H1 (cell line): Measurements from ENCODE around the gene GFRAL. TPM values are rescaled to one million over a fixed set of nuclear protein-coding genes. Genes with fewer than 3 reads are reported as not detected.

Experiments used
- CTCF ChIA-PET: fragments of 300-600 bp; sonication (Branson Sonifier 250); formaldehyde crosslinking; loops from one replicate; lab custom pipeline; 2021; ENCODE audit not compliant: partially characterized antibody; lab: Charles Lee
- POLR2A ChIA-PET: fragments of 300-600 bp; sonication (Branson Sonifier 250); formaldehyde crosslinking; loops from one replicate; lab custom pipeline; 2021; ENCODE audit warnings: inconsistent platforms; ENCODE audit not compliant: partially characterized antibody; lab: Charles Lee
- DNase-seq, 2 experiments: peaks; one replicate each; pipeline versions ENCODE4 v3.0.0 to v3.0.0-alpha.2; 2010 to 2022; ENCODE audit warnings: low spot score in 2 of 2, low read depth in 1 of 2, mixed read lengths in 1 of 2
- FAIRE-seq: peaks from 2 replicates; lab custom pipeline; 2011; peaks lifted over from hg19 to GRCh38; lab: Jason Lieb, UNC
- H2AFZ ChIP-seq: 2 replicates; pipeline ENCODE4 v1.8.1; 2012; ENCODE audit warnings: low read length, inconsistent platforms
- H2AK5ac ChIP-seq: 2 replicates; pipeline ENCODE4 v1.6.1; 2013; ENCODE audit warnings: low read depth, low read length
- H2BK120ac ChIP-seq: replicated peaks from 2 replicates; pipeline ENCODE3; 2013; ENCODE audit warnings: low read depth, low read length, inconsistent platforms
- H2BK12ac ChIP-seq: 2 replicates; pipeline ENCODE4 v1.6.1; 2013; ENCODE audit warnings: low read depth, low read length
- H2BK15ac ChIP-seq: 2 replicates; pipeline ENCODE4 v1.6.1; 2013; ENCODE audit warnings: low read length
- H2BK20ac ChIP-seq: 2 replicates; pipeline ENCODE4 v1.6.1; 2013; ENCODE audit warnings: low read length
- H2BK5ac ChIP-seq: 2 replicates; pipeline ENCODE4 v1.6.1; 2013; ENCODE audit warnings: low read depth, low read length
- H3K14ac ChIP-seq: 2 replicates; pipeline ENCODE4 v1.6.1; 2013; ENCODE audit warnings: inconsistent platforms; ENCODE audit not compliant: insufficient read length
- H3K18ac ChIP-seq: 2 replicates; pipeline ENCODE4 v1.6.1; 2013; ENCODE audit warnings: low read length; ENCODE audit errors: extremely low read depth
- H3K23ac ChIP-seq: 2 replicates; pipeline ENCODE4 v1.6.1; 2013; ENCODE audit warnings: inconsistent platforms; ENCODE audit not compliant: insufficient read length
- H3K23me2 ChIP-seq: 2 replicates; pipeline ENCODE4 v1.6.1; 2013; ENCODE audit warnings: low read depth, low read length
- H3K27ac ChIP-seq: 2 replicates; pipeline ENCODE4 v1.6.1; 2011; ENCODE audit warnings: low read depth, low read length, inconsistent platforms
- H3K27me3 ChIP-seq, 4 experiments: replicated peaks in 1 of 4; 1 replicate in 1 of 4; 2 replicates in 3 of 4; pipeline versions ENCODE4 v1.6.1 to v1.8.1; 2011 to 2013; ENCODE audit warnings: low read length in 3 of 4, mild to moderate bottlenecking in 3 of 4, inconsistent platforms in 2 of 4, mixed read lengths in 2 of 4, moderate library complexity in 1 of 4; ENCODE audit not compliant: control insufficient read depth in 3 of 4, insufficient read depth in 3 of 4; ENCODE audit errors: extremely low read depth in 1 of 4
- H3K36me3 ChIP-seq, 4 experiments: 2 replicates each; pipeline versions ENCODE4 v1.6.1 to v1.8.1; 2011 to 2013; ENCODE audit warnings: mild to moderate bottlenecking in 4 of 4, low read length in 3 of 4, moderate library complexity in 2 of 4, control low read depth in 1 of 4, inconsistent platforms in 1 of 4; ENCODE audit not compliant: insufficient read depth in 4 of 4, control insufficient read depth in 2 of 4
- H3K4ac ChIP-seq: replicated peaks from 2 replicates; pipeline ENCODE3; 2013; ENCODE audit warnings: low read length, low read depth, mixed read lengths, inconsistent platforms; ENCODE audit not compliant: insufficient read length
- H3K4me1 ChIP-seq, 4 experiments: replicated peaks in 1 of 4; 1 replicate in 1 of 4; 2 replicates in 3 of 4; pipeline versions ENCODE4 v1.6.1 to v1.8.1; 2011 to 2013; ENCODE audit warnings: low read length in 3 of 4, inconsistent platforms in 2 of 4, mixed read lengths in 1 of 4; ENCODE audit not compliant: insufficient read depth in 4 of 4, control insufficient read depth in 3 of 4
- H3K4me2 ChIP-seq, 2 experiments: 2 replicates each; pipeline versions ENCODE4 v1.6.1 to v1.8.1; 2011 to 2013; ENCODE audit warnings: low read depth in 2 of 2, low read length in 2 of 2, control low read depth in 1 of 2, inconsistent platforms in 1 of 2, mild to moderate bottlenecking in 1 of 2; ENCODE audit not compliant: insufficient read depth in 1 of 2
- H3K4me3 ChIP-seq, 4 experiments: fragments of 200-600, 300-600 bp in 1 of 4; sonication (generic), shearing (Covaris generic), sonication (Bioruptor Twin) in 1 of 4; 2 replicates each; pipeline versions ENCODE4 v1.5.1 to v1.8.1; 2011 to 2016; ENCODE audit warnings: low read length in 4 of 4, low read depth in 3 of 4, control low read depth in 2 of 4, inconsistent platforms in 2 of 4, mild to moderate bottlenecking in 2 of 4, mixed read lengths in 1 of 4, moderate library complexity in 1 of 4; ENCODE audit not compliant: insufficient read depth in 2 of 4; ENCODE audit errors: extremely low read depth in 1 of 4
- H3K56ac ChIP-seq: replicated peaks from 2 replicates; pipeline ENCODE3; 2013; ENCODE audit warnings: low read depth, mild to moderate bottlenecking, mixed read lengths, low read length, inconsistent platforms; ENCODE audit not compliant: insufficient read length
- H3K79me1 ChIP-seq: 2 replicates; pipeline ENCODE4 v1.6.1; 2013; ENCODE audit warnings: low read depth, low read length, control low read depth
- H3K79me2 ChIP-seq, 2 experiments: 2 replicates each; pipeline versions ENCODE4 v1.6.1 to v1.8.1; 2012 to 2013; ENCODE audit warnings: low read length in 2 of 2, mild to moderate bottlenecking in 2 of 2, inconsistent platforms in 1 of 2; ENCODE audit not compliant: insufficient read depth in 2 of 2, control insufficient read depth in 1 of 2
- H3K9ac ChIP-seq, 4 experiments: replicated peaks in 1 of 4; 1 replicate in 1 of 4; 2 replicates in 3 of 4; pipeline versions ENCODE4 v1.6.1 to v1.8.1; 2011 to 2013; ENCODE audit warnings: low read depth in 3 of 4, low read length in 3 of 4, control low read depth in 2 of 4, mild to moderate bottlenecking in 2 of 4, moderate library complexity in 2 of 4, inconsistent platforms in 1 of 4; ENCODE audit errors: extremely low read depth in 1 of 4
- H3K9me3 ChIP-seq, 2 experiments: 2 replicates each; pipeline versions ENCODE4 v1.6.1 to v1.8.1; 2012 to 2013; ENCODE audit warnings: mild to moderate bottlenecking in 2 of 2, moderate library complexity in 2 of 2, control low read depth in 1 of 2, inconsistent platforms in 1 of 2, low read depth in 1 of 2, low read length in 1 of 2, mixed read lengths in 1 of 2; ENCODE audit not compliant: insufficient read depth in 2 of 2
- H4K20me1 ChIP-seq, 2 experiments: replicated peaks in 1 of 2; 2 replicates each; pipeline versions ENCODE3 to v1.8.1; 2011 to 2013; ENCODE audit warnings: inconsistent platforms in 2 of 2, low read length in 2 of 2, mild to moderate bottlenecking in 1 of 2; ENCODE audit not compliant: insufficient read depth in 2 of 2, control insufficient read depth in 1 of 2
- H4K5ac ChIP-seq: 2 replicates; pipeline ENCODE4 v1.6.1; 2013; ENCODE audit warnings: low read length, low read depth, mixed read lengths, inconsistent platforms; ENCODE audit not compliant: insufficient read length
- H4K8ac ChIP-seq: 2 replicates; pipeline ENCODE4 v1.8.0; 2013; ENCODE audit warnings: mild to moderate bottlenecking, moderate library complexity, low read length, inconsistent platforms; ENCODE audit not compliant: insufficient read depth; ENCODE audit errors: extremely low read depth
- H4K91ac ChIP-seq: replicated peaks from 2 replicates; pipeline ENCODE3; 2013; ENCODE audit warnings: low read length, mixed read lengths, inconsistent platforms; ENCODE audit not compliant: insufficient read length
- ATF2 ChIP-seq: IDR thresholded peaks from 2 replicates; pipeline ENCODE4 v1.6.1; 2012; ENCODE audit warnings: low read length, inconsistent platforms
- E2F6 ChIP-seq: IDR thresholded peaks from 2 replicates; pipeline ENCODE4 v1.6.1; 2012; ENCODE audit warnings: inconsistent platforms
- FOSL1 ChIP-seq: IDR thresholded peaks from 2 replicates; pipeline ENCODE4 v1.6.1; 2011; ENCODE audit warnings: mild to moderate bottlenecking, low read depth, low read length, moderate library complexity; ENCODE audit not compliant: insufficient read depth
- GABPA ChIP-seq: IDR thresholded peaks from 2 replicates; pipeline ENCODE4 v1.6.1; 2011; ENCODE audit warnings: mild to moderate bottlenecking, low read length, moderate library complexity, borderline replicate concordance; ENCODE audit not compliant: insufficient read depth
- POU5F1 ChIP-seq: IDR thresholded peaks from 2 replicates; pipeline ENCODE4 v1.6.1; 2011; ENCODE audit warnings: low read depth, mild to moderate bottlenecking, low read length, moderate library complexity
- SIX5 ChIP-seq: IDR thresholded peaks from 2 replicates; pipeline ENCODE4 v1.6.1; 2011; ENCODE audit warnings: mild to moderate bottlenecking, low read depth, low read length
- TAF1 ChIP-seq: IDR thresholded peaks from 2 replicates; pipeline ENCODE4 v1.6.1; 2011; ENCODE audit warnings: mild to moderate bottlenecking, low read depth, low read length
- TCF12 ChIP-seq: IDR thresholded peaks from 2 replicates; pipeline ENCODE4 v1.6.1; 2011; ENCODE audit warnings: low read depth, mild to moderate bottlenecking, low read length
- WGBS, 2 experiments: shearing (Covaris generic) in 1 of 2; methylation state at CpG; one replicate each; pipeline versions ENCODE4 v1.1.6 to v1.1.7; 2013 to 2015; ENCODE audit warnings: low lambda C conversion rate in 2 of 2, mixed read lengths in 2 of 2, inconsistent platforms in 1 of 2, low coverage in 1 of 2, missing lambda C conversion rate in 1 of 2; ENCODE audit not compliant: insufficient replicate concordance in 2 of 2, insufficient coverage in 1 of 2, insufficient read length in 1 of 2; ENCODE audit errors: extremely low coverage in 1 of 2, missing lambda C conversion rate in 1 of 2; 5-methylcytosine and 5-hydroxymethylcytosine counted together
- polyA plus RNA-seq, 7 experiments: library from polyadenylated mRNA; depleted of rRNA in 3 of 7; stranded (reverse) in 5 of 7; unstranded in 2 of 7; fragments of >200 nt in 5 of 7; fragments of 200-250 nt in 2 of 7; gene quantifications; 1 replicate in 5 of 7; 2 replicates in 1 of 7; 4 replicates in 1 of 7; pipeline versions ENCODE4 v1.2.1 to v1.2.3, GENCODE V29; 2011 to 2013; ENCODE audit warnings: missing spikeins in 2 of 7, mixed read lengths in 2 of 7
- total RNA-seq: library from RNA; stranded (reverse); fragmentation: NEBNext Ultra II Directional; extraction: Animal tissue kit (Norgen Biotek cat#: 25700); gene quantifications from 2 replicates; pipeline ENCODE4 v1.2.1, GENCODE V29; 2021

GFRAL gene
- total and polyA plus RNA-seq, 2 of the 8 experiments (the other 6 are each of a cell fraction or from before 2014, with no cell fraction given) = not detected

- Histone ChIP-seq H2BK12ac (no peak overlapping the region), H4K8ac (no peak overlapping the region), H2BK15ac (no peak overlapping the region), H2AK5ac (no peak overlapping the region), H3K4me2 (no peak overlapping the region), H3K23ac (no peak overlapping the region), H3K79me2 (no peaks in the 10 kb centered on the region), H3K4ac (no peak overlapping the region), H4K5ac (no peak overlapping the region), H3K9ac (no peak overlapping the region), H2BK20ac (no peak overlapping the region), H3K4me1 (peaks cover 0 to 7% (median 0%) of the 10 kb centered on the region in 4 experiments; a peak in 3 of 7 replicates), H3K4me3 (no peak overlapping the region), H3K36me3 (no peaks in the 10 kb centered on the region), H4K20me1 (no peaks in the 10 kb centered on the region), H3K9me3 (no peaks in the 10 kb centered on the region), H3K56ac (no peak overlapping the region), H3K27ac (no peak overlapping the region), H2BK5ac (no peak overlapping the region), H2AFZ (no peak overlapping the region), H4K91ac (no peak overlapping the region), H3K23me2 (no peaks in the 10 kb centered on the region), H3K27me3 (no peaks in the 10 kb centered on the region), H2BK120ac (no peak overlapping the region), H3K14ac (no peak overlapping the region), H3K18ac (no peak overlapping the region), H3K79me1 (no peaks in the 10 kb centered on the region)
- POLR2A ChIA-PET = no interaction called here
- 91% methylated on average over 4 of the region's 4 CpGs; no CpG with 5 or more reads in 1 of the 2 experiments for WGBS, 2 experiments
- CTCF ChIA-PET = interaction anchor here (1.4 to 2.9 kb wide), 2 partner anchors 9 kb away, joined by 5 to 7 read pairs; no protein-coding TSS in a partner anchor
- DNase-seq = no peak
- FAIRE-seq = no peak
- no peak for TF ChIP-seq ATF2
- no peak for TF ChIP-seq FOSL1
- no peak for TF ChIP-seq POU5F1
- no peak for TF ChIP-seq TCF12
- TF ChIP-seq TAF1 = no peak
- TF ChIP-seq E2F6 = no peak
- no peak for TF ChIP-seq SIX5
- TF ChIP-seq GABPA = no peak
Measured at GRCh38 chr6:55437141-55437540, 109.9 kb downstream of the GFRAL start.
